ENCODE results near the gene SPEF1. TPM values are rescaled to one million over a fixed set of nuclear protein-coding genes. Genes with fewer than 3 reads are reported as not detected.

Gene SPEF1
- total RNA-seq, 3 donors from 2014 or later, result 0.33 to 0.88 TPM; not detected in 1

- intact Hi-C loops (cut with DNase I; ENCODE audit: low total_unique reads), result no loop called here
- Histone ChIP-seq H3K27me3 (no peaks in the 10 kb centered on the region), H3K4me3 (no peak overlapping the region), H3K9me3 (peaks cover 0 to 3% of the 10 kb centered on the region in 2 donors), H3K4me1 (peaks cover 9 to 17% of the 10 kb centered on the region in 2 donors), H3K27ac (peak overlapping the region; percentile 91 to 95), H3K36me3 (no peaks in the 10 kb centered on the region)
- DNase-seq (ENCODE audit: low spot score in 2 of 2), result peak in 1 of 2 donors; percentile 62
- TF ChIP-seq, protein P1, sequence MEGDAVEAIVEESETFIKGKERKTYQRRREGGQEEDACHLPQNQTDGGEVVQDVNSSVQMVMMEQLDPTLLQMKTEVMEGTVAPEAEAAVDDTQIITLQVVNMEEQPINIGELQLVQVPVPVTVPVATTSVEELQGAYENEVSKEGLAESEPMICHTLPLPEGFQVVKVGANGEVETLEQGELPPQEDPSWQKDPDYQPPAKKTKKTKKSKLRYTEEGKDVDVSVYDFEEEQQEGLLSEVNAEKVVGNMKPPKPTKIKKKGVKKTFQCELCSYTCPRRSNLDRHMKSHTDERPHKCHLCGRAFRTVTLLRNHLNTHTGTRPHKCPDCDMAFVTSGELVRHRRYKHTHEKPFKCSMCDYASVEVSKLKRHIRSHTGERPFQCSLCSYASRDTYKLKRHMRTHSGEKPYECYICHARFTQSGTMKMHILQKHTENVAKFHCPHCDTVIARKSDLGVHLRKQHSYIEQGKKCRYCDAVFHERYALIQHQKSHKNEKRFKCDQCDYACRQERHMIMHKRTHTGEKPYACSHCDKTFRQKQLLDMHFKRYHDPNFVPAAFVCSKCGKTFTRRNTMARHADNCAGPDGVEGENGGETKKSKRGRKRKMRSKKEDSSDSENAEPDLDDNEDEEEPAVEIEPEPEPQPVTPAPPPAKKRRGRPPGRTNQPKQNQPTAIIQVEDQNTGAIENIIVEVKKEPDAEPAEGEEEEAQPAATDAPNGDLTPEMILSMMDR (IDR thresholded peaks at IDR 0.05), result no peak
- TF ChIP-seq POLR2A (IDR thresholded peaks at IDR 0.05) (no peak), POLR2AphosphoS5 (IDR thresholded peaks at IDR 0.05) (peak in 2 of 3 donors; percentile 37 to 61)
Observed at GRCh38 chr20:3802524-3803239, 21.4 kb upstream of the SPEF1 start.

- H3K4me1 ChIP-seq, result peaks cover 5 to 13% of the 10 kb centered on the region in 2 donors
Observed at GRCh38 chr20:3801846-3802245, 20.6 kb upstream of the SPEF1 start.

DNA sequence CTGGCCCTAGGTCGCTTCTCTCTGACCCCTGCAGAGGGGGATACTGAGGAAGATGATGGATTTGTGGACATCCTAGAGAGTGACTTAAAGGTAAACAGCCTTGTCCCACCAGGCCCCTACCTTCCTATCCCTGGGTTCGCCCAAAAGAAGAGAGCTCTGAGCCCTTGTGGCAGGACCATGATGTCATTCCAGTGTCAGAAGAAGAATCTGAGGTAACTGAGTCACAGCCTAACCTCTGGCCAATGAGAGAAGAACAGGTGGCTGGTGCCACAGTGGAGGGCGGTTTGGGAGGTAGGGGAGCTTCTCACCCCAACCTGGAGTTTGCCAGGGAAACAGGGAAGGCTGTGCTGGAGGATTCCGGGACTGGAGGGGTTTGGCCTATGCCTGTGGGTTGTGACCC, 20.1 kb upstream of the SPEF1 start:
- intact Hi-C loops (cut with DNase I; ENCODE audit: low total_unique reads), result no loop called here
- Histone ChIP-seq H3K4me1 (peaks cover 5 to 12% of the 10 kb centered on the region in 2 donors), H3K4me3 (no peak overlapping the region)

More at GRCh38 chr20:3801846-3802245, 20.6 kb upstream of the SPEF1 start:
- H3K36me3 ChIP-seq, result no peaks in the 10 kb centered on the region
- no peak for TF ChIP-seq POLR2A (IDR thresholded peaks at IDR 0.05)
- TF ChIP-seq, protein P1 (IDR thresholded peaks at IDR 0.05), result no peak
- TF ChIP-seq POLR2AphosphoS5 (IDR thresholded peaks at IDR 0.05), result no peak
- intact Hi-C loops (cut with DNase I; ENCODE audit: low total_unique reads), result no loop called here
- peak overlapping the region; percentile 91 to 95 for H3K27ac ChIP-seq
- H3K9me3 ChIP-seq, result peaks cover 0 to 3% of the 10 kb centered on the region in 2 donors
- no peaks in the 10 kb centered on the region for H3K27me3 ChIP-seq
- no peak for DNase-seq (ENCODE audit: low spot score in 2 of 2)
- no peak overlapping the region for H3K4me3 ChIP-seq

GRCh38 chr20:3800878-3801260, 19.6 kb upstream of the SPEF1 start:
- Histone ChIP-seq H3K36me3 (no peaks in the 10 kb centered on the region), H3K4me3 (no peak overlapping the region)

More for the DNA sequence above, 20.1 kb upstream of the SPEF1 start:
- H3K9me3 ChIP-seq, result peaks cover 0 to 2% of the 10 kb centered on the region in 2 donors
- no peak for TF ChIP-seq POLR2AphosphoS5 (IDR thresholded peaks at IDR 0.05)
- TF ChIP-seq, protein P1 (IDR thresholded peaks at IDR 0.05), result no peak
- no peak for TF ChIP-seq POLR2A (IDR thresholded peaks at IDR 0.05)
- peak overlapping the region; percentile 91 to 95 for H3K27ac ChIP-seq
- no peaks in the 10 kb centered on the region for H3K27me3 ChIP-seq
- no peaks in the 10 kb centered on the region for H3K36me3 ChIP-seq
- no peak for DNase-seq (ENCODE audit: low spot score in 2 of 2)

More at GRCh38 chr20:3800878-3801260, 19.6 kb upstream of the SPEF1 start:
- no peak for TF ChIP-seq POLR2AphosphoS5 (IDR thresholded peaks at IDR 0.05)
- no peak for TF ChIP-seq POLR2A (IDR thresholded peaks at IDR 0.05)
- TF ChIP-seq, protein P1 (IDR thresholded peaks at IDR 0.05), result no peak
- Histone ChIP-seq H3K4me1 (peaks cover 1 to 12% of the 10 kb centered on the region in 2 donors), H3K27ac (peak overlapping the region; percentile 91 to 95), H3K27me3 (no peaks in the 10 kb centered on the region), H3K9me3 (no peaks in the 10 kb centered on the region)
- no peak for DNase-seq (ENCODE audit: low spot score in 2 of 2)
- intact Hi-C loops (cut with DNase I; ENCODE audit: low total_unique reads), result no loop called here

Data from breast epithelium (tissue), 4 donors.